IMR-90 (cell line): ENCODE data around the gene ANO2. TPM values are rescaled to one million over a fixed set of nuclear protein-coding genes. Genes with fewer than 3 reads are reported as not detected.

ENCODE experiments used
- ATAC-seq: fragments of 200-7000 bp; cut with Tn5 transposase; 2 replicates; pipeline ENCODE4 v1.9.1; 2020; ENCODE audit warnings: low read depth, mild to moderate bottlenecking, moderate library complexity
- BruUV-seq: library from RNA; stranded (reverse); fragments of 400-500 nt; replicated peaks from 2 replicates; lab custom pipeline; 2021; lab: Mats Ljungman, UMichigan
- CTCF ChIA-PET: fragments of 300-600 bp; formaldehyde crosslinking; extraction: SDS; loops from one replicate; lab custom pipeline; 2021; ENCODE audit warnings: antibody characterized with exemption; lab: Yijun Ruan, JAX
- POLR2A ChIA-PET: fragments of 300-600 bp; sonication (Branson Sonifier 250); formaldehyde crosslinking; loops from one replicate; lab custom pipeline; 2022; ENCODE audit warnings: antibody characterized with exemption; ENCODE audit not compliant: unreplicated experiment; lab: Charles Lee
- DNase-seq: peaks from one replicate; pipeline ENCODE4 v3.0.0; 2013
- H2AFZ ChIP-seq: replicated peaks from 2 replicates; pipeline ENCODE3; 2013; ENCODE audit warnings: low read length, mild to moderate bottlenecking; ENCODE audit not compliant: poor library complexity
- H2AK5ac ChIP-seq: 2 replicates; pipeline ENCODE4 v1.6.1; 2013; ENCODE audit warnings: low read depth, low read length, inconsistent platforms
- H2AK9ac ChIP-seq: replicated peaks from 2 replicates; pipeline ENCODE3; 2013; ENCODE audit warnings: mild to moderate bottlenecking, low read depth, low read length, moderate library complexity; ENCODE audit not compliant: poor library complexity
- H2BK120ac ChIP-seq: 2 replicates; pipeline ENCODE4 v1.6.1; 2013; ENCODE audit warnings: low read depth, low read length, inconsistent platforms
- H2BK15ac ChIP-seq: 3 replicates; pipeline ENCODE4 v1.6.1; 2013; ENCODE audit warnings: low read depth, low read length, inconsistent platforms
- H2BK20ac ChIP-seq: 2 replicates; pipeline ENCODE4 v1.6.1; 2013; ENCODE audit warnings: low read depth, mild to moderate bottlenecking, inconsistent platforms, low read length, moderate library complexity
- H2BK5ac ChIP-seq: 2 replicates; pipeline ENCODE4 v1.6.1; 2013; ENCODE audit warnings: mild to moderate bottlenecking, low read depth, low read length, inconsistent platforms; ENCODE audit not compliant: poor library complexity, severe bottlenecking
- H3K14ac ChIP-seq: replicated peaks from 2 replicates; pipeline ENCODE4 v1.6.1; 2013; ENCODE audit warnings: low read depth, low read length, inconsistent platforms
- H3K18ac ChIP-seq: 2 replicates; pipeline ENCODE4 v1.6.1; 2013; ENCODE audit warnings: low read depth, low read length, control low read depth
- H3K23ac ChIP-seq: 2 replicates; pipeline ENCODE4 v1.6.1; 2013; ENCODE audit warnings: low read depth, low read length, inconsistent platforms
- H3K27ac ChIP-seq: 2 replicates; pipeline ENCODE4 v1.5.1; 2013; ENCODE audit warnings: mild to moderate bottlenecking, control low read depth, low read length; ENCODE audit not compliant: insufficient read depth
- H3K27me3 ChIP-seq: 2 replicates; pipeline ENCODE4 v1.6.1; 2013; ENCODE audit warnings: low read length; ENCODE audit not compliant: control insufficient read depth, insufficient read depth
- H3K36me3 ChIP-seq: 2 replicates; pipeline ENCODE4 v1.6.1; 2013; ENCODE audit warnings: low read length, mixed read lengths; ENCODE audit not compliant: control insufficient read depth, insufficient read depth
- H3K4ac ChIP-seq: 2 replicates; pipeline ENCODE4 v1.6.1; 2013; ENCODE audit warnings: low read depth, low read length, inconsistent platforms
- H3K4me1 ChIP-seq: 2 replicates; pipeline ENCODE4 v1.6.1; 2013; ENCODE audit warnings: low read length, mixed read lengths; ENCODE audit not compliant: control insufficient read depth, insufficient read depth
- H3K4me2 ChIP-seq: 2 replicates; pipeline ENCODE4 v1.6.1; 2013; ENCODE audit warnings: low read depth, mild to moderate bottlenecking, control low read depth, low read length, moderate library complexity
- H3K4me3 ChIP-seq: 2 replicates; pipeline ENCODE4 v1.5.1; 2013; ENCODE audit warnings: low read depth, mild to moderate bottlenecking, control low read depth, low read length, moderate library complexity; ENCODE audit not compliant: insufficient read depth
- H3K56ac ChIP-seq: 2 replicates; pipeline ENCODE4 v1.6.1; 2013; ENCODE audit warnings: low read length, inconsistent platforms; ENCODE audit not compliant: insufficient read depth; ENCODE audit errors: extremely low read depth
- H3K79me1 ChIP-seq, 2 experiments: 2 replicates each; pipeline ENCODE4 v1.6.1; 2013; ENCODE audit warnings: low read length in 2 of 2, inconsistent platforms in 1 of 2, low read depth in 1 of 2
- H3K9ac ChIP-seq: 2 replicates; pipeline ENCODE4 v1.6.1; 2013; ENCODE audit warnings: low read depth, low read length, control low read depth
- H3K9me1 ChIP-seq: 2 replicates; pipeline ENCODE4 v1.6.1; 2013; ENCODE audit warnings: low read length, inconsistent platforms; ENCODE audit not compliant: insufficient read depth
- H3K9me3 ChIP-seq: 2 replicates; pipeline ENCODE4 v1.6.1; 2013; ENCODE audit warnings: low read length; ENCODE audit not compliant: control insufficient read depth, insufficient read depth
- H4K20me1 ChIP-seq: 2 replicates; pipeline ENCODE4 v1.6.1; 2013; ENCODE audit warnings: low read length, inconsistent platforms; ENCODE audit not compliant: insufficient read depth
- H4K5ac ChIP-seq: 2 replicates; pipeline ENCODE4 v1.6.1; 2013; ENCODE audit warnings: mild to moderate bottlenecking, low read depth, low read length, control low read depth
- H4K8ac ChIP-seq, 2 experiments: 2 replicates each; pipeline ENCODE4 v1.6.1; 2013; ENCODE audit warnings: low read depth in 2 of 2, low read length in 2 of 2, control low read depth in 1 of 2, inconsistent platforms in 1 of 2
- H4K91ac ChIP-seq: 2 replicates; pipeline ENCODE4 v1.6.1; 2013; ENCODE audit warnings: low read depth, low read length, inconsistent platforms; ENCODE audit not compliant: insufficient read depth
- BHLHE40 ChIP-seq: fragments of 150-350 bp; IDR thresholded peaks from 2 replicates; pipeline ENCODE4 v1.6.1; 2016; ENCODE audit warnings: mild to moderate bottlenecking, low read depth, low read length
- CEBPB ChIP-seq: IDR thresholded peaks from 2 replicates; pipeline ENCODE4 v1.6.1; 2012; ENCODE audit warnings: low read depth, low read length, improper control_type of control experiment
- CHD1 ChIP-seq: IDR thresholded peaks from 2 replicates; pipeline ENCODE4 v1.6.1; 2012; ENCODE audit warnings: low read depth, low read length, improper control_type of control experiment
- CTCF ChIP-seq: conservative IDR thresholded peaks from 2 replicates; pipeline ENCODE4 v1.5.1; 2012; ENCODE audit warnings: mild to moderate bottlenecking, low read depth, low read length, improper control_type of control experiment
- ELK1 ChIP-seq: fragments of 150-350 bp; IDR thresholded peaks from 2 replicates; pipeline ENCODE4 v1.6.1; 2016; ENCODE audit warnings: low read depth, mild to moderate bottlenecking, low read length, moderate library complexity, borderline replicate concordance
- FOS ChIP-seq: fragments of 150-350 bp; IDR thresholded peaks from 2 replicates; pipeline ENCODE4 v1.6.1; 2016; ENCODE audit warnings: low read depth, low read length
- MAFK ChIP-seq: IDR thresholded peaks from 2 replicates; pipeline ENCODE4 v1.6.1; 2012; ENCODE audit warnings: low read depth, low read length, improper control_type of control experiment
- MAZ ChIP-seq: IDR thresholded peaks from 2 replicates; pipeline ENCODE4 v1.6.1; 2012; ENCODE audit warnings: low read depth, mild to moderate bottlenecking, low read length, improper control_type of control experiment, moderate library complexity, borderline replicate concordance
- MXI1 ChIP-seq: IDR thresholded peaks from 2 replicates; pipeline ENCODE4 v1.6.1; 2012; ENCODE audit warnings: low read depth, mild to moderate bottlenecking, low read length, moderate library complexity, borderline replicate concordance
- NFE2L2 ChIP-seq: fragments of 150-350 bp; IDR thresholded peaks from 2 replicates; pipeline ENCODE4 v1.6.1; 2016; ENCODE audit warnings: low read depth, mild to moderate bottlenecking, low read length
- POLR2A ChIP-seq: IDR thresholded peaks from 2 replicates; pipeline ENCODE4 v1.6.1; 2012; ENCODE audit warnings: mild to moderate bottlenecking, low read depth, low read length
- RAD21 ChIP-seq: IDR thresholded peaks from 2 replicates; pipeline ENCODE4 v1.6.1; 2012; ENCODE audit warnings: low read length, improper control_type of control experiment
- RCOR1 ChIP-seq: IDR thresholded peaks from 2 replicates; pipeline ENCODE4 v1.6.1; 2012; ENCODE audit warnings: mild to moderate bottlenecking, low read length, improper control_type of control experiment; ENCODE audit not compliant: insufficient replicate concordance
- RFX5 ChIP-seq: IDR thresholded peaks from 2 replicates; pipeline ENCODE4 v1.8.0; 2012; ENCODE audit warnings: low read depth, mild to moderate bottlenecking, low read length, moderate library complexity
- SMC3 ChIP-seq: fragments of 150-350 bp; IDR thresholded peaks from 2 replicates; pipeline ENCODE4 v1.6.1; 2016; ENCODE audit warnings: low read depth, mild to moderate bottlenecking, antibody characterized with exemption, low read length, moderate library complexity
- WGBS, 2 experiments: methylation state at CpG; one replicate each; pipeline versions ENCODE4 v1.1.5 to v1.1.7; 2013; ENCODE audit warnings: missing lambda C conversion rate in 2 of 2; ENCODE audit not compliant: insufficient read length in 1 of 2; ENCODE audit errors: extremely low coverage in 2 of 2; 5-methylcytosine and 5-hydroxymethylcytosine counted together
- dilution Hi-C: fragments of 300-500 bp; cut with HindIII; formaldehyde crosslinking; loops from one replicate; pipeline ENCODE4 v1.14.3; 2018; ENCODE audit warnings: low sequenced_read_pairs; ENCODE audit not compliant: unreplicated experiment
- in situ Hi-C: fragments of 300-500 bp; cut with MboI; formaldehyde crosslinking; loops from 3 replicates; pipeline ENCODE4 v1.14.3; 2019; ENCODE audit warnings: low sequenced_read_pairs, inconsistent platforms, mixed read lengths
- intact Hi-C: fragments of 100-400 bp; cut with micrococcal nuclease; formaldehyde crosslinking; loops from 2 replicates; pipeline ENCODE4 v1.10.0; 2022
- polyA plus RNA-seq, 3 experiments: library from polyadenylated mRNA; depleted of rRNA; stranded (reverse); fragments of >200 nt; gene quantifications; 2 replicates each; pipeline ENCODE4 v1.2.3, GENCODE V29; 2012; ENCODE audit warnings: low replicate concordance in 1 of 3
- total RNA-seq: library from RNA; depleted of rRNA; stranded (reverse); fragments of >200 nt; gene quantifications from 2 replicates; pipeline ENCODE4 v1.2.3, GENCODE V29; 2012
- TF ChIP-seq, protein P1 (sequence below): fragments of 150-350 bp; IDR thresholded peaks from 2 replicates; pipeline ENCODE4 v1.6.1; 2017; ENCODE audit warnings: mild to moderate bottlenecking, antibody characterized with exemption, low read length, low read depth

ANO2 gene
- total and polyA plus RNA-seq, 2 of the 4 experiments (the other 2 are of a cell fraction), result 0.22 TPM; not detected in 1

GRCh38 chr12:5870183-5870582 is 74.9 kb downstream of the ANO2 start:
- no peak overlapping the region for H2BK15ac ChIP-seq
- dilution Hi-C loops, result no loop called here
- H3K27ac ChIP-seq, result no peak overlapping the region
- no peak overlapping the region for H2BK5ac ChIP-seq
- DNase-seq, result no peak
- no peak overlapping the region for H3K18ac ChIP-seq
- WGBS, 2 experiments, result 20% methylated on average over 1 of the region's 3 CpGs; no CpG with 5 or more reads in 1 of the 2 experiments
- H3K56ac ChIP-seq, result no peak overlapping the region
- H2AFZ ChIP-seq, result no peak overlapping the region
- no peak overlapping the region for H3K14ac ChIP-seq
- no peak overlapping the region for H2AK9ac ChIP-seq
- peaks cover 10% of the 10 kb centered on the region for H3K27me3 ChIP-seq
- no peak for TF ChIP-seq FOS
- no peak for TF ChIP-seq POLR2A
- no peak for TF ChIP-seq MAFK
- TF ChIP-seq SMC3, result no peak
- TF ChIP-seq, protein P1, sequence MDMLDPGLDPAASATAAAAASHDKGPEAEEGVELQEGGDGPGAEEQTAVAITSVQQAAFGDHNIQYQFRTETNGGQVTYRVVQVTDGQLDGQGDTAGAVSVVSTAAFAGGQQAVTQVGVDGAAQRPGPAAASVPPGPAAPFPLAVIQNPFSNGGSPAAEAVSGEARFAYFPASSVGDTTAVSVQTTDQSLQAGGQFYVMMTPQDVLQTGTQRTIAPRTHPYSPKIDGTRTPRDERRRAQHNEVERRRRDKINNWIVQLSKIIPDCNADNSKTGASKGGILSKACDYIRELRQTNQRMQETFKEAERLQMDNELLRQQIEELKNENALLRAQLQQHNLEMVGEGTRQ, result no peak
- TF ChIP-seq CEBPB, result no peak
- no peak for TF ChIP-seq RFX5
- TF ChIP-seq CTCF, result no peak
- no peak for TF ChIP-seq RAD21
- no peak for TF ChIP-seq MXI1
- no peak for TF ChIP-seq ELK1
- TF ChIP-seq NFE2L2, result no peak
- no peak for TF ChIP-seq MAZ
- no peak for TF ChIP-seq CHD1
- TF ChIP-seq BHLHE40, result no peak
- no peak for TF ChIP-seq RCOR1
- H3K4me1 ChIP-seq, result no peaks in the 10 kb centered on the region
- no peak overlapping the region for H2BK20ac ChIP-seq
- H3K4me3 ChIP-seq, result no peak overlapping the region
- BruUV-seq, result no TSS peak
- H4K91ac ChIP-seq, result no peak overlapping the region
- ATAC-seq, result no peak
- ChIA-PET CTCF (interaction anchor here (0.5 kb wide), 1 partner anchor 880 kb away, joined by 5 read pairs; no protein-coding TSS in a partner anchor), POLR2A (no interaction called here)
- in situ Hi-C loops, result no loop called here
- no peak overlapping the region for H2AK5ac ChIP-seq
- H3K79me1 ChIP-seq, result no peaks in the 10 kb centered on the region
- no peak overlapping the region for H2BK120ac ChIP-seq
- H3K23ac ChIP-seq, result no peak overlapping the region
- H3K9me1 ChIP-seq, result no peaks in the 10 kb centered on the region
- no peak overlapping the region for H4K5ac ChIP-seq
- no peak overlapping the region for H3K4me2 ChIP-seq
- H4K8ac ChIP-seq, result no peak overlapping the region
- H4K20me1 ChIP-seq, result no peaks in the 10 kb centered on the region
- intact Hi-C loops, result no loop called here
- H3K4ac ChIP-seq, result no peak overlapping the region
- no peak overlapping the region for H3K9ac ChIP-seq
- H3K9me3 ChIP-seq, result no peaks in the 10 kb centered on the region
- H3K36me3 ChIP-seq, result no peaks in the 10 kb centered on the region
